ENCODE results near the gene MYL12B.
A peak's percentile ranks its signal among the peaks of the same experiment; 100 is the strongest.

Gene MYL12B

DNA sequence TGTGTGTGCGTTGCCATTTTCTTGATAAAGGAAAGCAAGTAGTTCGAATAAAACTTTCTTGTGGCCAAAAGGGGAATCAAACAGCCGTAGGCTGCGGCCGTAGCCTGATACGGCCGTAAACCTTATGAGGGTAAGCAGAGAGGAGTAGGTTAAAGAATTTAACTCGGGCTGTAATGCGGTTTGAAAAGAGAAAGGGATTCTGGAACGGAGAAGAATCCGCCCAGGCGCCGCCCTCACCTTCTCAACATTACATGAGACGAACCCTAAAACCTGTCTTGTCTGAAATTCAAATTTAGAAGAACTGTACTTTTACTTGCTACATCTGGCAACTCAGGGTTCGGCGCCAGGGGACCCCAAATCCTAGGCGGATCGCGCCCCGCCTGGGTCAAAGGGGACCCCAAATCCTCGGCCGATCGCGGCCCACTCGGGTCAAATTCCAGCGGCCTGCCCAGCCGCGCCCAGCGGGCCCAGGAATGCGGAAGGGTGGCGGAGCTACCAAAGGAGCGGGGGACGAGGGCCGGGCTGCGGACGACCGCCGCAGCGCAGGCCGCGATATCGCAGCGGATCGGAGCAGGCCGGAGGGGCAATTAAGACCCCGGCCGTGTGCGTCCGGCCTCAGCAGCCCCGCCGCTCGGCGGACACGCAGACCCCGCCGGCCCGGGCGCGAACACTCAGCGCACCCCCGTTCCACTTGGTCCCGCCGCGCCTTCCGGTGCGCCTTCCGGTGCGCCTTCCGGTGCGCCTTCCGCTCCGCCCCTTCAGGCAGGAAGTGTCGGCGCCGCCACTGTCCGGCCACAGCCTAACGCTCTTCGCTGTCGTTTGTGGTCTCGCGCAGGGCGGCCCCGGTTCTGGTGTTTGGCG, at the start of gene MYL12B:
Gene MYL12B (plus strand): TSS at position 761 of the 861 bp plus-strand sequence. CDS start 10,766 bp downstream, outside the sequence.
- Histone ChIP-seq H3K4me1 (peaks cover under 1 to 79% (median 52%) of the 10 kb centered on the region in 4 donors), H3K27me3 (no peaks in the 10 kb centered on the region), H3K27ac (peak within 1 kb of the TSS; percentile 92 to 93), H3K36me3 (peaks cover 22 to 24% (median 24%) of the 10 kb centered on the region in 3 donors), H3K9me3 (no peaks in the 10 kb centered on the region), H3K4me3 (peak within 1 kb of the TSS; percentile 95 to 98)
- intact Hi-C loops (cut with DNase I; ENCODE audit: low total_unique reads) = loop anchor here (5.0 kb wide), 1 partner anchor 186 kb away; no protein-coding TSS in a partner anchor
- peak; percentile 75 to 88 for DNase-seq
- TF ChIP-seq, protein P1, sequence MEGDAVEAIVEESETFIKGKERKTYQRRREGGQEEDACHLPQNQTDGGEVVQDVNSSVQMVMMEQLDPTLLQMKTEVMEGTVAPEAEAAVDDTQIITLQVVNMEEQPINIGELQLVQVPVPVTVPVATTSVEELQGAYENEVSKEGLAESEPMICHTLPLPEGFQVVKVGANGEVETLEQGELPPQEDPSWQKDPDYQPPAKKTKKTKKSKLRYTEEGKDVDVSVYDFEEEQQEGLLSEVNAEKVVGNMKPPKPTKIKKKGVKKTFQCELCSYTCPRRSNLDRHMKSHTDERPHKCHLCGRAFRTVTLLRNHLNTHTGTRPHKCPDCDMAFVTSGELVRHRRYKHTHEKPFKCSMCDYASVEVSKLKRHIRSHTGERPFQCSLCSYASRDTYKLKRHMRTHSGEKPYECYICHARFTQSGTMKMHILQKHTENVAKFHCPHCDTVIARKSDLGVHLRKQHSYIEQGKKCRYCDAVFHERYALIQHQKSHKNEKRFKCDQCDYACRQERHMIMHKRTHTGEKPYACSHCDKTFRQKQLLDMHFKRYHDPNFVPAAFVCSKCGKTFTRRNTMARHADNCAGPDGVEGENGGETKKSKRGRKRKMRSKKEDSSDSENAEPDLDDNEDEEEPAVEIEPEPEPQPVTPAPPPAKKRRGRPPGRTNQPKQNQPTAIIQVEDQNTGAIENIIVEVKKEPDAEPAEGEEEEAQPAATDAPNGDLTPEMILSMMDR (IDR thresholded peaks at IDR 0.05) = no peak

GRCh38 chr18:3212657-3213056, 49.3 kb upstream of the MYL12B start:
- DNase-seq = no peak
- no peak overlapping the region for H3K4me3 ChIP-seq
- peaks cover 8 to 13% (median 12%) of the 10 kb centered on the region in 3 donors for H3K36me3 ChIP-seq
- intact Hi-C loops (cut with DNase I; ENCODE audit: low total_unique reads) = no loop called here
- no peaks in the 10 kb centered on the region for H3K9me3 ChIP-seq
- peaks cover 0 to 71% (median 8%) of the 10 kb centered on the region in 4 donors for H3K4me1 ChIP-seq
- H3K27ac ChIP-seq = peak overlapping the region; percentile 0 to 32
- H3K27me3 ChIP-seq = no peaks in the 10 kb centered on the region
- TF ChIP-seq, protein P1 (IDR thresholded peaks at IDR 0.05) = no peak

DNA sequence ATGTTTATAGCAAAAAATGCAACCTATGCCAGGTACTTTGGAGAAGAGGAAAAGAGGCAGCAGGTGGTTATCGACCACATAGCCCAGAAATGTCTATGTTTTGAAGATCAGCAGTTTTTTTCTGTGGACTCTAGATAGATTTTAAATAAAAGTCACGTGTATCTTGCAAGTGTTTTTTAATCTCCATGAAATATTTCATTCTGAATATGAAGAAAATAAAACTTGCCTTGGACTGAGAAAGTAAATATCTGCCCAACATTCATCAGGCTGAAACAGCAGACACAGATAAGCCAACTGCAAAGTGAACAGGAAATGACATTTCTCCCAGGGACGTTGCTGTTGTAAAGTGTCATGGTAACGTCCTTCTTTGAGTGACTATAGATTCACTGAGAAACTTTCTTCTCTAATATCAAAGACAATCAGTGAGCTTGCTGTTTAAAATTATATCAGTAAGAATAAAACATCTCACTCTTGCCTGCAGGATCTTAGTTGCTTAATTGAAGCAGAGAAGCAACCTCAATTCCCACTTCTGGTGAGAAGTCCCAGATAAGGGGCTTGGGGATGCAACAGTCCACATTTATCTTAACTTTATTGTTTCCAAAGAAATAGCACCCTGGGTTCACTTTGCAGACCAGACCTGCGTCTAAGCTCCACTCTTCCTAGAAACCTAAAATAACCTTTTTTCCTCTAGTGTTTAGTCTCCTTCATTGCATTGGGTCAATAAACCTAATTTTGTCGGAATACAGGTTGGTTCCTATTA, 48.5 kb upstream of the MYL12B start:
- no peak for DNase-seq
- H3K36me3 ChIP-seq = peaks cover 8 to 13% (median 12%) of the 10 kb centered on the region in 3 donors
- TF ChIP-seq, protein P1 (IDR thresholded peaks at IDR 0.05) = no peak
- no peak overlapping the region for H3K4me3 ChIP-seq
- peaks cover 0 to 72% (median 8%) of the 10 kb centered on the region in 4 donors for H3K4me1 ChIP-seq
- H3K9me3 ChIP-seq = no peaks in the 10 kb centered on the region
- intact Hi-C loops (cut with DNase I; ENCODE audit: low total_unique reads) = no loop called here
- no peaks in the 10 kb centered on the region for H3K27me3 ChIP-seq
- peak overlapping the region; percentile 0 to 32 for H3K27ac ChIP-seq

- Histone ChIP-seq H3K9me3 (no peaks in the 10 kb centered on the region), H3K36me3 (peaks cover 8 to 13% (median 12%) of the 10 kb centered on the region in 3 donors), H3K27ac (no peak overlapping the region), H3K4me1 (peaks cover 0 to 64% (median 5%) of the 10 kb centered on the region in 4 donors), H3K4me3 (no peak overlapping the region), H3K27me3 (no peaks in the 10 kb centered on the region)
- DNase-seq = no peak
- TF ChIP-seq, protein P1 (IDR thresholded peaks at IDR 0.05) = no peak
- intact Hi-C loops (cut with DNase I; ENCODE audit: low total_unique reads) = no loop called here
These were observed 46.9 kb upstream of the MYL12B start for GRCh38 chr18:3214855-3215637.

DNA sequence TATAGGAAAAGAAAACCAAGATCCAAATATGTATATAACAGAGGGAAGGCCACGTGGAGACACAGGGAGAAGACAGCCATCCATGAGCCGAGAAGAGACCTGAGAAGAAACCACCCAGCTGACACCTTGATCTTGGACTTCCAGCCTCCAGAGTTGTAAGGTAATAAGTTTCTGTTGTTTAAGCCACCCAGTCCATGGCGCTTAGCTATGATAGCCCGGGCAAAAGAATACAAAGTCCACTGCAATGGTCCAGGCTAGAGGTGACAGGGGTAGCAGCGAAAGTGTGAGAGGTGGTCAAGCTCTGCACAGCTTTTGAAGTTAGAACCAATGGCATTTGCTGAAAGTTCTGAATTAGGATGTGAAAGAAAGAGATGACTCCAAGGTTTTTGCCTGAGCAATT, 44.9 kb upstream of the MYL12B start:
- H3K9me3 ChIP-seq = no peaks in the 10 kb centered on the region
- H3K27ac ChIP-seq = peak overlapping the region; percentile 80 to 81
- intact Hi-C loops (cut with DNase I; ENCODE audit: low total_unique reads) = no loop called here
- H3K4me3 ChIP-seq = no peak overlapping the region
- peaks cover 8 to 13% (median 12%) of the 10 kb centered on the region in 3 donors for H3K36me3 ChIP-seq
- DNase-seq = no peak
- peaks cover 0 to 57% (median 4%) of the 10 kb centered on the region in 4 donors for H3K4me1 ChIP-seq
- no peaks in the 10 kb centered on the region for H3K27me3 ChIP-seq
- TF ChIP-seq, protein P1 (IDR thresholded peaks at IDR 0.05) = no peak
